ENCODE results near the gene FCER2.
"Not testable (repeated sequence)": the region's sequence is repeated elsewhere in the genome, so short reads cannot be mapped to it uniquely, and the experiment has no call there.

FCER2 gene, protein sequence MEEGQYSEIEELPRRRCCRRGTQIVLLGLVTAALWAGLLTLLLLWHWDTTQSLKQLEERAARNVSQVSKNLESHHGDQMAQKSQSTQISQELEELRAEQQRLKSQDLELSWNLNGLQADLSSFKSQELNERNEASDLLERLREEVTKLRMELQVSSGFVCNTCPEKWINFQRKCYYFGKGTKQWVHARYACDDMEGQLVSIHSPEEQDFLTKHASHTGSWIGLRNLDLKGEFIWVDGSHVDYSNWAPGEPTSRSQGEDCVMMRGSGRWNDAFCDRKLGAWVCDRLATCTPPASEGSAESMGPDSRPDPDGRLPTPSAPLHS
- total RNA-seq: 0 reads per million in 2 donors

DNA sequence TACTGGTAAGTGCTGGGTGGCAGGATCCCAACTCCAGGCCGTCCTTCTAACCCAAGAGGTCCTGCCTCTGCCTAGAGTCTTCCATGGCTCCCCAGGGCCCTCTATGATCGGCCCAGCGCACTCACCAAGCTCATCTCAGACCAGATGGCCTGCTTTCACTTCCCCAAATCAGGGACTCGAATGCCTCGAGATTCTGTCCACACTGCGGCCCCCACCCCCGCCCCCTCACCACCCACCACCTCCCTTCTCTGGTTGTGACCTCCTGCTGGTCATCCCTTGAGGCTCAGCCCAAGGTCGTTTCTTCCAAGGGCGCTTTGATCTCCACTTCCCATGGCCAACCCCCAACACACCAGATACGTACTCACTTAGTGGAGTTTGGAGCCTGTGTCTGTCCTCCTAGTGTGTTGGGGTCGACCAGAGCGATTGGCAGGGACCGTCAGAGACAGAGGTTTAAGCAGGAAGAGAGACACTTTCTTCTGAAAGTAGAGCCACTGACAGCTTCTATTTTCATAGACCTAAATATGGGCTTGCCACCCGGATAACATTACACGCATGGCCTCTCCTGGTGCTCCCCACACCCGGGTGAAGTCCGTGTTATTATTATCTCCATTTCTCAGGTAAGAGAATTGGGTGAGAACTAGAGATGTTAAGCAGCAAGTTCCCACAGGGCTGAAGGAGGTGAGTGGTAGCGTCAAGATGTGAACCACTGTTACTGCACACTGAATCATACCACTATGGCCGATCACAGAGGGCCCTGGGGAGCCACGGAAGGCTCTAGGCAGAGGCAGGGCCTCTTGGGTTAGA, at the start of gene FCER2:
Gene FCER2, minus strand, starts transcription at position 478 of the 804 bp plus-strand sequence. CDS start 2,371 bp downstream, outside the sequence.
- DNase-seq: no peak

DNA sequence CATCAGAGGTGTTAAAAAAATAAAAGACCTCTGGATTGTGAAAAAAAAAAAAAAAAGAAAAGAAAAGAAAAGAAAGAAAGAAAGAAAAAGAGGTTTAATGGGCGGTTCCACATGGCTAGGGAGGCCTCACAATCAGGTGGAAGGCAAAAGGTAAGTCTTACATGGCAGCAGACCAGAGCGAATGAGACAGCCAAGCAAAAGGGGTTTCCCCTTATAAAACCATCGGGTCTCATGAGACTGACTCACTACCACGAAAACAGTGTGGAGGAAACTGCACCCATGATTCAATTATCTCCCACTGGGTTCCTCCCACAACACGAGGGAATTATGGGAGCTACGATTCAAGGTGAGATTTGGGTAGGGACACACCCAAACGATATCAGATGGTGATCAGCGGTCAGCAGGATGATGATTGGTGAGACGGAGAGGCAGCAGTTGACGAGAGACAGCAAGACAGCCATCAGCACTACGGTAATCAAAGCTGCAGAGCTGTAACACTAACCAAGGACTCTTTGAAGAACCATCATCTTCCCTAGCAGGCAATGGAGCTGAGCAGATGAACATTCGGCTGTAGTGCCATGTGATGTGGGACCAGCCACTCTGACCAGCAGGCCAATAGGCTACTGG, 49.3 kb upstream of the FCER2 start:
- no peak for DNase-seq

DNA sequence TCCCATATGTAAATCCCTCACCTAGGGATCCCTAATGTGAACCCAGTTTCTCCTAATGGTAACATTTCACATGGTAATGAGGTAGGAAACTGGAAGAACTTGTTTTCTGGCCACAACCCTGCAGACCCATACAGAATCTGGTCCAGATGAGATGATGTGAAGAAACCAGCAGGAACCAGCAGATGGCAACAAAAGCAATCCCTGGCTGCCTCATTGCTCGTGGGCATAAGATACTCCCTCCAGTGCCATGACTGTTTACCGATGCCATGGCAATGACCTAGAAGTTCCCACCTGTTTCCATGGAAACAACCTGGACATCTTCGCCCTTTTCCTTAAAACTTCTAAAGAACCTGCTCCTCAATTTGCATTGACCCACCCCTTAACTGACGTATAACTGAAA, 46.8 kb upstream of the FCER2 start:
- no peak for DNase-seq

DNA sequence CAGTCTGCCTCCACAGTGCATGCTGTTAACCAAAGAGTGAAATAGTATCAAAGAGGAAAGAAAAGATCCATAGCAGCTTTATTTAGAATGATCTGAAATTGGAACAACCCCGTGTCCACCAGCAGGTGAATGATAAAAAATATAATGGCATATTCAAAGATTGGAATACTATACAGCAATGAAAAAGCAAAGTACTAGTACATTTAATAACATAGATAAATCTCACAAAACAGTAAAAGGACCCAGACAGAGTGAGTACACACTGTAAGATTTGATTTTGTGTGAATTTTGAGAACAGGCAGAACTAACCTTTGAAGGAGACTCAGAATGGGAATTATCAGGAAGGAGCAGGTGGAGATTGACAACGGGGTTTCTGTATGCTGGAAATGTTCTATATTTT, 46.2 kb upstream of the FCER2 start:
- no peak for DNase-seq

DNA sequence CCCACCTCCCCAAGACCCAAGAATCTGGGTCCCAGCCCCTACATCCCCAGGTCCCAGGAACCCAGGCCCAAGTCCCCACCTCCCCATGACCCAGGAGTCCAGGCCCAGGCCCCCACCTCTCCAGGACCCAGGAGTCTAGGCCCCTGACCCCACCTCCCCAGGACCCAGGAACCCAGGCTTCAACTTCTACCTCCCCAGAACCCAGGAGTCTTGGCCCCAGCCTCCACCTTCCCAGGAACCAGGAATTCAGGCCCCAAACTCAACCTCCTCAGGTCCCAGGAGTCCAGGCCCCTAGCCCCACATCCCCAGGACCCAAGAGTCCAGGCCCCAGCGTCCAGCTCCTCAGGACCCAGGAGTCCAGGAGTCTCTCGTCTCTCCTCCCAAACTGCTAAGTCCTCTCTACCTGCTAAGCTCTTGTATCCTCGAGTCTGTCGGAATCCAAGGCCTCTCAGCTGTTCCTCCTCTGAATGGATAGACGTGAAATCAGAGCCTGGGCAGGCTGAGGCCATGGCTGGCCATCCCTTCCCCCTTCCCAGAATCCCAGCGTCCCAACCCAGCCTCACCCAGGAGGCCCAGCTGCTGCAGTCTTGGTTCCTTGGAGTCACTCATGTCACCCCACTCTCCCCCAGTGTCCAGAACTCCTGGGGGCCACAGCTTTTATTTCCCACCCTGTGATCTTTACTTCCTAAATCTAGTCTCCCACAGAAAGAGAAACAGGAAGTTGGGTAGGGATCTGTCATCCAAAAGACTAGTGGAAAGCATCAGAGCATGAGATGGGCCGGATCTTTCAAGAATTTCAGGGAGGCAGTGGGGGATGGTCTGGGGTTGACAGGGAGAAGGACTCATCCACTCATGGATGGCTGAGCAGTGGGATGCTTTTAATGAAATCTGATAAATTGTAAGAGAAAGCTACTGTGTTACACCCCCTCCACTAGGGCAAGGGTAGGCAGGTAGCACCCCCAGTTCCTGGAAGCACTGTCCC, 45.3 kb upstream of the FCER2 start, which contains the start of gene CD209:
Gene CD209, minus strand, starts transcription at position 632 of the 982 bp plus-strand sequence. Its CDS starts 23 bp downstream, at position 609.
- DNase-seq: no peak

DNA sequence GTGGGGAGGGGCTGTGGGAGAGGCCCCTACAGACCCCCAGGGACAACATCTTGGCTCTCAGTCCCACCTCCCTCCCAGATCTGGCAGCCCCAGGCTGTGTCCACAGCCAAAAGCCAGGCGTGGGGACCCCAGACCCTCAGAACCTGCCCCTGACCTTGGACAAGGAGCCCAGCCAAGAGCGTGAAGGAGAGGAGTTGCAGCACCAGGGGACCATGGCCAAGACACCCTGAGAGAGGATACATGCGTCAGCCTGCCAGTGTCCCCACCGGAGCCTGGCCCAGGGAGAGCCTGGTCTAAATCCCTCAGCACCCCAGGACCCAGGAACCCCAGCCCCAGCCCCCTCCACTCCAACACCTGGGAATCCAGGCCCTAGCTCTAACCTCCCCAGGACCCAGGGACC, 44.4 kb upstream of the FCER2 start:
- not testable (repeated sequence) for DNase-seq

DNA sequence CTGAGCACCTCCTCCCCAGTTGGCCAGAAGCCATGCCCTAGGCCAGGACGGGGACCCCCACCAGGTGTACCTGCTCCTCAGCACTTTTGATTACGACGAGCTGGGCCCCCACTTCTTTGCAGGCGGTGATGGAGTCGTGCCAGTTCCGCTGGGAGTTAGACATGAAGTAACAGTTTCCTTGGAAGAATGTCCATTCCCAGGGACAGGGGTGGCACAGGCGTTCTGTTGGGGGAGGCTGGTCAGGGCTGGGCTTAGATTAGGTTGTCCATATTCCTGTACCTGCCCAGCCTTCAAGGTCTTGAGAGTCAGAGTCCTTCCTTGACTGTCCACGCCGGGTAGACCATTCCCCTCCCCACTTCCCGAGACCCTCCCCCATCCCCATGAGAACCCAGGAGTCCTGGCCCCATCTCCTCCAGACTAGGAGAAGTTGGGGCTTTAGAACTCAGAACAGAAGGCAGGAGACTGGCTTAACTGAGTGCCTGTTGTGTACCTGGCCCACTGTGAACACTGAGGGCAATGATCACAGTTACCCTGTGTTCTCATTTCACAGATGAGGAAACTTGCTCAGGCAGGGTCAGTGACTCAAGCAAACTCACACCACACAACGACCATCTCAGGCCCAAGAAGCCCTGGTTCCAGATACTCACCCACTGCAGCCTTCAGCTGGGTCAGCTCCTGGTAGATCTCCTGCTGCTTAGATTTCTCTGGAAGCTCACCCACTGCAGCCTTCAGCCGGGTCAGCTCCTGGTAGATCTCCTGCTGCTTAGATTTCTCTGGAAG, 43.1 kb upstream of the FCER2 start:
- DNase-seq: no peak

DNA sequence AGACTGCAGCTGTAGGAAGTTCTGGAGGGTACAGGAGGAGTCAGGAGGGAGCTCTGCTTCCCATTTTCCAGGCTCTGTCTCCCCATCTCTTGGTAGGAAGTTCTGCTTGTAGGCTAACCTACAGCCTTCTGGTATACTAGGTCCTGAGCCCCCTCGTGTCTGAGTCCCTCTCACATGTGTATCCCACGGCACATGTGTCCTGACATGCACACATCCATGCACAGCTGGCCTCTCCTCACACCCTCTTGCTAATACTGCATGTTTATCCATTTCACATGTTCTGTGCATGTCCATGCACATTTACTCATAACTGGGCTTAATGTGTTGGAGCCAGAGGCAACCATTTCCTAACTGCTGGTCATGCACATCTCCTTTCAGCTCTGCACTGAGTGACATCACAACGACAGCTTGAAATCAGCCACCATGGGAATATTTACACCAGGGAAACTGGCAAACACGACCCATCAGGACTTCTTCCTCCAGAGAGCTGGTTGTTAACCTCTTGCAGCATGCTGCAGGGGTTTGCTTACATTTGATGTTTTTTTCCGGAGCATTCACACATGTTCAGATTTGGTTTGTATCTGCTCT, 42.4 kb upstream of the FCER2 start:
- no peak for DNase-seq

DNA sequence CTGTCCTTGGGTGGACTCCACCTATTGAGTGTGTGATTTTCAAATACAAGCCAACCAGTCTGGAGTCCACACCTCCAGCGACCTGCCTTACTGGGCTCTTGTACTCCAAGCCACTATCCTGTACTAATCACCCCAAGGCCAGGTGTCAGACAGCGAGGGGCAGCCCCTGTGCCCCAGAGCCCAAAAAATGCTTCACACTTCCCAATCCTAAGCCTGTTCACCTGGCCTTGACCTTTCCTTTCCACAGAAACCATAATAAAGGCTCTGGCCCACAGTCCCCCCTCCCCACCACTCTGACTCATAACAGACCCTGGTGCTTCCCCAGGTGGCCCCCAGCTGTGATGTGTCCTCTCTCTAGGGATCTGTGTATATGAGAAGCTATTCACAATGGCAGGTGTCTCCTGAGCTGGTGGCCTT, 41.5 kb upstream of the FCER2 start:
- DNase-seq: no peak

DNA sequence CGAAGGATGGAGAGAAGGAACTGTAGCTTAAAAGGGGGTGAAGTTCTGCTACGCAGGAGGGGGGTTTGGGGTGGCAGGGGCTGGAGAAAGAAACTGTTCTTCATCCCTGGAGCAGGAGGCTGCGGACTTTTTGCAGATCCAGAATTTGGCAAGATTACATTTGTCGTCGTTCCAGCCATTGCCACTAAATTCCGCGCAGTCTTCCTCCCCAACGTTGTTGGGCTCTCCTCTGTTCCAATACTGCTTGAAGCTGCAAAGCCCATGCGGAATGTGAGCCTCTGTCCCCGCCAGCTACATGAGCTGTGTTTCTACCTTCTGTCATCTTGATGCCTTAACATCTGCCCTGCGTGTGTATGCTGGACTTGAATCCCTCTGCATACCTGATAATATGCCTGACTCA, 41.1 kb upstream of the FCER2 start:
- no peak for DNase-seq

DNA sequence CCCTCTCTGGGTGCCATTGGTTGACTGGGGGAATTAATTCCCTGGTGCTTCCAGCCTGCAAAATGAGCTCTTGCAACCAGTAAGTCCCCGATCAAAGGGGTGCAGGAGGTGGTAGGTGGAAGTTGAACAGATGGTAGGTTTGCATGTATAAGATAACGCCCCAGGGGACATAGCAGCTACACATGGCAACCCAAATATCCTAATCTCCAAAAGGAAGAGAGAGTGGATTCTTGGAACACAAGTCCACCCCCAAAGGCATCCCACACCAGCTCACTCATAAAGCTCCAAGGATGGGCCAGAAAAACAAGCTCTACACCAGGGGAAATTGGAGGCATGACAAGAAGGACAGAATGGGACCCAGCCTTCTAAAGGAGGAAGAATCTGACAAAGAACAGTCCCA, 40.6 kb upstream of the FCER2 start:
- DNase-seq: no peak

DNA sequence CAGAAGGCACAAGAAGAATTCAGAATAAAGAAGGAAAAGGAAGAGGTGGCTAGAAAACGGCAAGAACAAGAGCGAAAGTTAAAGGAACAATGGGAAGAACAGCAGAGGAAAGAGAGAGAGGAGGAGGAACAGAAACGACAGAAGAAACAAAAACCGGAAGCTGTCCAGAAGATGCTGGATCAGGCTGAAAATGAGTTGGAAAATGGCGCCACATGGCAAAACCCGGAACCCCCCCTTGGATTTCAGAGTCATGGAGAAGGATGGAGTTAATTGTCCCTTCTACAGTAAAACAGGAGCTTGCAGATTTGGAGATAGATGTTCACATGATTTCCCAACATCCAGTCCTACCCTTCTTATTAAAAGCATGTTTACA, 38.7 kb upstream of the FCER2 start:
- DNase-seq: no peak

DNA sequence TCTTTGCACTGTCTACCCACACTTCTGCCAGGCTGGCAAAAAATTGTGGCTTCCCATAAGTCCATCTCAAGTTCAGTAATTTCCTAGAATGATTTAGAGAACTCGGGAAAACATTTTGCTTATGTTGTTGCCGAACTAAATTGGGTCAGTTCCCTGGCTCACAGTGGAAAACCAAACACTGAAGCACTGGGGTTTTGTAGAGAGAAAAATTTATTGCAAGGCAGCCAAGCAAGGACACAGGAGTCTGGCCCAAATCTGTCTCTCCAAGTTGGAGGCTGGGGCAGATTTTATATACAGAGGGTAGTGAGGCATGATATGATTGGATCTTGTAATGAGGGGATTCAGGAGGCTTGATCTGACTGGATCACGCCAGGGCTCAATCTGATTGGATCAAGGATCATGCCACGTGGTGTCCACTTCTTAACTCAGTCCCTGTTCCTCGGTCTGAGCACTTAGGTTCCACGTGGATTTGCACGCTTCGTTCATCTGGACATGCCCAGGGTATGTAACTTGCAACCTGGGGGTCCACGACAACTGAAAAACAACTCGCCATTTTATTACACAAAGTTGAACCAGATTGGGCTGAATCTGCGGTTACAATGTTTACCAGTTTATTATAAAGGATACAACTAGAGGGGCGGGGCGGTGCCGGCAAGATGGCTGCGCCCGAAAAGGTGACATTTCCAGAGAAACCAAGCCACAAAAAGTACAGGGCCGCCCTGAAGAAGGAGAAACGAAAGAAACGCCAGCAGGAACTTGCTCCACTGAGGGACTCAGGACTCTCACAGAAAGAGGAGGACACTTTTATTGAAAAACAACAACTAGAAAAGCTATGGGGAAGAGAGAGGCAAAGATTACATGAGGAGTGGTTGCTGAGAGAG, 38.1 kb upstream of the FCER2 start:
- no peak for DNase-seq

DNA sequence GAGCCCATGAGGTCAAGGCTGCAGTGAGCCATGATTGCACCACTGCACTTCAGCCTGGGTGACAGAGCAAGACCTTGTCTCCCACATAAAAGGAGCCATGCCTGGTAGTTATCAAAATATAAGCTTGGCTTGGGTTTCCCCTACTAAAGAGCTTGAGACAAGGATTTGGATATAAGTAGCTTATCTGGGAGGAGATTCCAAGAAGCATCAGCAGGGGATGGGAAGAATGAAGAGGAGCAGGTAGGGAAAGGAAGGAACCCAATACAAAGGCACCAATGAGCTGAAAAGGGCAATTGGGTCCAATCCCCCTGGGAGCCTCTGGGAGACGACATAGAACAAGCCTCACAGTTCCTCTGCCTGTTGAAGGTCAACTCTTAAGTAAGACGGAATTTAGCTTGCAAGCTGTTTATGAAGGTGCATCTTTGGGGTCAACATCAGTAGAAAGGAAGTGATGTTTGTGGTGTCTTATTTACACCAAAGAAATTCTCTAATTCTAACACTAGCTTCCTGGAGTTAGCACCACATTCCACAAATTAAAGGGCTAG, 37.4 kb upstream of the FCER2 start:
- DNase-seq: no peak

DNA sequence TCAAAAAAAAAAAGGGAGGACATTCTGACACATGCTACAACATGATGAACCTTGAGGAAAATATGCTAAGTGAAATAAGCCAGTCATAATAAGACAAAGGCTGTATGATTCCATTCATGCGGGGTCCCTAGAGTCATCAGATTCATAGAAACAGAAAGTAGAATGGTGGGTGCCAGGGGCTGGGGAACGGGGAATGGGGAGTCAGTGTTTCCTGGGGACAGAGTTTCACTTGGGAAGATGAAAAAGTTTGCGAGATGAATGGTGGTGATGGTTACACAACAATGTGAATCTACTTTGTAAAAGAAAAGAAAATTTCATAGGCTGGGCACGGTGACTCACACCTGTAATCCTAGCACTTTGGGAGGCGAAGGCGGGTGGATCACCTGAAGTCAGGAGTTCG, 36.1 kb upstream of the FCER2 start:
- no peak for DNase-seq

DNA sequence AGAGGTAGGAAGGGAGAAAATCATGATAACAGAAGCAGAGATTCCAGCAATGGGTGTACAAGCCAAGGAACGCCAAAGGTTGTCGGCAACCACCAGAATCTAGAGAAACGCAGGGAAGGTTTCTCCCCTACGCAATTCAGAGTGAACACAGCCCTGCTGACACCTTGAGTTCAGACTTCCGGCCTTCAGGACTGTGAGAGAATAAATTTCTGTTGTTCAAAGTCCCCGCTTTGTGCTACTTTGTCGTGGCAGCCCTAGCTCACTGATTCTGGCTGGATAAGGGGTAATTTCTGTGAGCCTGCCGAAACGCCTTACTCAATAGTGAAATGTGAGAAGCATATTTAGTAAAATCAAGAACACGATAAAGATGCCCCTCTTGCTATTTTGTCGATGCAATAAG, 35.3 kb upstream of the FCER2 start:
- DNase-seq: no peak

DNA sequence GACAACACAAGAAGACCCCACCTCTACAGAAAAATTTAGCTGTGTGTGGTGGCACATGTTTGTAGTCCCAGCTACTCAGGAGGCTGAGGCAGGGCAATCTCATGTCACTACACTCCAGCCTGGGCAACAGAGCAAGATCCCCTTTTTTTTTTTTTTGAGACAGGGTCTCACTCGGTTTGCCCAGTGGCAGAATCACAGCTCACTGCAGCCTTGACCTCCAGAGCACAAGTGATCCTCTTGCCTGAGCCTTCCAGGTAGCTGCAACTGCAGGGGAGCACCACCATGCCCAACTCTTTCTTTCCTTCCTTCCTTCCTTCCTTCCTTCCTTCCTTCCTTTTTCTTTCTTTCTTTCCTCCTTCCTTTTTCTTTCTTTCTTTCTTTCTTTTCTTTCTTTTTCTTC, 34.2 kb upstream of the FCER2 start:
- DNase-seq: no peak

DNA sequence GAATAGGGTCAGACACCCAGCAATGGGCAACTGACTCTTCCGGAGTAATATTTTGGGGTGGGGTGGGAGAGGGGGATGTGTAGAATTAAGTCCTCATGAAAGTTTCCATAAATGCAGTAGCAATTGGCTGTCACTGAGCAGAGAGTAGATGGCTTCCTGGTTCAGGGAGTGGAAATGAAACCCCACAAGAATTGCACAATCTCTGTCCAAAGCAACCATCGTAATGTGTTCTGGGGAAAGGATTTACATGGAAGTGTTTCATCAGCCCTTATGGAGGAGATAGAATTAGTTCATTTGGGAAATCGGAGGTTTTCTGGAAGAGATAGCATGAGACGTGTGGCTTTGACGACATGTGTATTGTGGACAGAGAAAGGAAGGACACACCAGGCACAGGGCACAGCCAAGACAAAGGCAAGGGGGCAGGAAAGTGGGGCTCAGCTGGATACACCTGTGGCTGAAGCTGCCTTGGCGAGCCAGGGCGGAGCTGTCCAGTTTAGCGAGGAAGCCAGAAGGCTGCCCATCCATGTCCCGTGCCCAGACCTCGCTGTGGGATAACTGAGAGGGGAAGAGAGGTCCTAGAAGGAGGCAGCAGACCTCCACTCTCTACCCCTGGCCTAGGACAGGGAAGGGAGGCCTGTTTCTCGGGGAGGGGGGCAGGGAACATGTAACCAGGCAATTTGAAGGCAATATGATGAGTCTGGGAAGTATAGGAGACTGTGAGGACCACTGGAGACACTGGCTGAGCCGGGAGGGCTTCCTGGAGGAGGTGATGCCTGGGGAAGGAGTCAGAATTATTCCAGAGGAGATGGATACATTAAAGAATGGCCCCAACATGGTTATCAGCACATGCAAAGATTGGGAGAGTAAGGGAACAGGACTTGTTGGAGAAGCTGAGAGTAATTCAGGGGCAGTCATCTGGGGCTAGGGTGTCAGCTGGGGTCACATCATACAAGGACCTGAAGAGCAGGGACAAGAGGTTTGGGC, 32.6 kb upstream of the FCER2 start:
- no peak for DNase-seq

DNA sequence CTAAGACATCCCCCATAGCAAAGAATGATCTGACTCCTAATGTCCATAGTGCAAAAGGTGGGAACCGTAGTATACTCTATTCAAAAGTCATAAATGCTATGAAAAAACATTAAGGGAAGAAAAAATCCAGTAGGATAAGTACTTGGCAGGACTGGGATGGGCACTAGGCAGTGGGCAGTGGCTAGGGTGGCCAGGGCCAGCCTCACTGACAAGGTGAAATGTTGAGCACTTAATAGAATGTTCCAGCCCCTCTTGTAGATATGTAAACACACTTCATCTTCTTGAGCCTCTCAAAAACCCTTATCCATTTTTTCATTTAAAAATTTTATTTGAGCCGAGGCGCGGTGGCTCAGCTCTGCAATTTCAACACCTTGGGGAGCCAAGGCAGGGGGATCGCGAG, 31.4 kb upstream of the FCER2 start:
- DNase-seq: no peak
